Femur (tissue), 1 donor: Measurements from ENCODE around the gene TERT.
"Not testable (repeated sequence)": the region's sequence is repeated elsewhere in the genome, so short reads cannot be mapped to it uniquely, and the experiment has no call there.

ENCODE experiments used
- DNase-seq: peaks from one replicate; pipeline ENCODE4 v3.0.0-alpha.2; 2017

TERT gene

DNA sequence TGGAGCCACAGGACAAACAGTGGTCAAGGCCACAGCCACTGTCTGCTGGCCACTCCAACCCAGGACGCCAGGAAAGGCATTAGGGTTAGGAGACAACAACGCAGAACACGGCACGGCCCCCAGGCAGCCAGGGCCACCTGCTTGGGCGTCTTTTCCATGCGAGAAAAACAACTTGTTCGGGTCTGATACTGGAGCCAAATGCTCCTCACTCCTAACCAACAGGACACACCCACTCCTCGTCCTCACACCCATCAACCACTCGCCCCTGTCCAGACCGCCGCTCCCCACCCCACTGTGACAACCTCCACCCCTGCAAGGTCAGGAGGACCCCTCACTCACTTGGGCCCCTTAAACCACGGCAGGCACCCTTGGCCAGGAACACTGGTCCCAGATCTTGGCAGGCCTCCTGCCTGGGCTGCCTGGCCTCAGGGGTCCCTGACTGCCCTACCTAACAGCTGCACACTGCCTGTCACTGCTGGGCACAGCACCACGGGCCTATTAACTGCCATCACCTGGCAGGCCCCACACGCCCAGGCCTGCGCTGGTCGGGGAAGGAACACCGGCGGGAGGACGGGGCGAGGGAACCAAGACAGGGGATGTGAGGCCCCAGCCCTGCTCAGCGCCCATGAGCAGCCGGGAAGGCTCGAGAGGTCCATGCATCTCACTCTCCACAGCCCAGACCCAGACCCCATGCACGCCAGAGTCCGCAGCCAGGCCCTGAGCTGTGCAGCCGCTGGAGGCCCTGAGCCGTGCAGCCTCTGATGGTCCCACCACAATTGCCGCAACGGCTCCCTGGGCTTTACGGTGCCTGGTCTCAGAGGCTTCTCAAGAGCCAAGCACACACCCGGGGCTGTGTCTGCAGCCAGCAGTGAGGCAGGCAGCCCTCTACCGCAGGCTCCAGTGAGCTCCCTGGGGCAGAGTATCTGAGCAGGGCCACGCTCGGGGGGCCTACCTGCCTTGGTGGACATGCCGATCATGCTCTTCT is 36.3 kb upstream of the TERT start:
- DNase-seq, result no peak

DNA sequence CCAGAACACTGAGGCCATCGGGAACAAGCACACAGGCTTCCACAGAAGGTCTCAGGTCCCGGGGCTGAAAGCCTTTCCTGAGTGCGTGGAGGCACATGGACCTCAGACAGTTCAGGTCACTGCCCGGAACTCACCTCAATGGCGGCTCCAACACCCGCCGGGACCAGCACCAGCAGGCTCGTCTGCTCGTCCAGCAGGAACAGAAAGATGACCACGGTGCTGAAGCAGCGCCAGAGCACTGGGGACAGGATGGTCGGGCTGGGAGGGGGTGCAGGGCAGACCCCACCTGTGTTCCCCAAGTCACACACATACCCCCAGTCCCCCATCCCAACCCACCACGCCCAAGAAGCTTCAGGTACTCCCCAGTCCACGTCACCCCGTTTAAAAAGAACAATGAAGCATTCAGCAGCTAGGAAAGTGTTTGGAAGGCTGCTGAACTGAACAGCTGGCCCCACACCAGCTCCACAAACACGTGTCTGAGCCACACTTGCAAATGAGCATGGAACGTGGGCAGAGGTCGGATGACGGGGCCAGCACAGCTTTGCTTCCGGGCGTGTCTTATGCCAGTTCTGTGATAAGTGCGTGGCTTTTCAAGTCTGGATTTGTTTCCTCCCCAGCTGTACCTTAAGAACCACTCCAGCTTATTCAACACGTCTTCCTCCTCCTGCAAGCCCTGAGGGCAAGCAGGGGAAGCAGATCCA is 35.4 kb upstream of the TERT start:
- peak; percentile 57 for DNase-seq

- DNase-seq, result no peak
Observed at GRCh38 chr5:1329111-1329579, 34.3 kb upstream of the TERT start.

GRCh38 chr5:1328237-1329110 is 33.6 kb upstream of the TERT start:
- peak; percentile 1 for DNase-seq

- DNase-seq, result not testable (repeated sequence)
Observed at GRCh38 chr5:1326901-1327756, 32.3 kb upstream of the TERT start.

GRCh38 chr5:1326532-1326875 is 31.6 kb upstream of the TERT start:
- DNase-seq, result not testable (repeated sequence)

- no peak for DNase-seq
Observed at GRCh38 chr5:1325870-1326531, 31.1 kb upstream of the TERT start.

DNA sequence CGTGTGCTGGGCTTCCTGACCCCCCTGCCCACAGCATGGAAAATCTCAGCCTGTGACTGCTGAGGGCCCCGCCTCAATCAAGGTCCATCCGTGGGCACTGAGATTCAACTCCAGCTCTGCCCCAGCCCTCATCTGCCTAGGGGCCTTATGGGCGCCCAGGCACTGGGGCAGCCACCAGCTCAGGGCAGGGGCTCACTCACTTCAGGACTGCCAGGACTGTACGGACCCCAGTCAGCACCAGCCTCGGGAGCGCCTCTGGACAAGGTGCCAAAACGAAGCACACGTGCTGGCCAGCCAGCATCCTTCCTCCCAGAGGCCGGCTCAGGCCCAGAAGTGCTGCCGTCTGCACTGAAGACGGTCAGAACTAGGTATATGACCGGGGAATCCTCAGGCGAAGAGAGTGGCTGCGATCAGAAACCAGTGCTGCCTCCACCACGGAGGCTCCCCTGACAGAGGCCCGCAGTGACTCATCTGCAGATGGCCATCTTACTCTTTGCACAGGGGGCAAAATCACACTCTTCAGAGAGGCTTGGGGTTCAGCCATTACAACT is 30.4 kb upstream of the TERT start:
- no peak for DNase-seq

- no peak for DNase-seq
Observed at GRCh38 chr5:1324719-1325190, 29.9 kb upstream of the TERT start.

DNA sequence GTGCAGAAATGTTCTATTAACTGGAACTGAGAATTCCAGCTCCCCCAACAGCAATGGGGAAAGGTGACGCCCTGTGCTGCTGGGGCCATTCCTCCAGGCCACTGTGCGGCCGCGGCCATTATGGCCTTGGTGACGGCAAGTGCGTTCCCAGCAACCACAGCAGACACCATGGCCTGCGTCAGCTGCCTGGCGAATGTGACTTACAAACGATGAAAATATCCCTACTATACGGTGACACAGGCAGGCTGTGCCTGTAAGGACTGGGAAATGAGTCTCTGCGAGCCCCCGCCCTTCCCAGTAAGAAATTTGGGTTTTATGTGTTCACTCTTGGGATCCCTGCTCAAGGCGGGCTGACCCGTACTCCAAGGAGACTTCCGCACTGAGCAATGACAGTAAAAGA is 29.4 kb upstream of the TERT start:
- DNase-seq, result no peak

DNA sequence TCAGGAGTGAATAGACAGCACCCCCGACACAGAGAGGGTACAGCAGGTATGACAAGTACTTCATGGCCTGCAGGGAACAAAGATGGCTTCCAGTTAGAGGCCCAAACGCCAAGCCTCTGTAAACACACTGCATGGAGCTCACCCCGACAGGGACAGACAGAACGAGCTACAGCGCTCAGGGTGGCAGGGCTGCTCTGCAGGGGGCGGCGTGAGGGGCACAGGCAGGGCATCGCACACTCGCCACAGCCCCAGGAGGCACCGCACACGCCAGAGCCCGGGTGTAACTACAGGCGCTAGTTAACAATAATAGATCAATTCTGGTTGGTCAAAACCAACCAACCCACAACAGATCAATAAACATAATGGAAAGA is 28.9 kb upstream of the TERT start:
- no peak for DNase-seq

DNA sequence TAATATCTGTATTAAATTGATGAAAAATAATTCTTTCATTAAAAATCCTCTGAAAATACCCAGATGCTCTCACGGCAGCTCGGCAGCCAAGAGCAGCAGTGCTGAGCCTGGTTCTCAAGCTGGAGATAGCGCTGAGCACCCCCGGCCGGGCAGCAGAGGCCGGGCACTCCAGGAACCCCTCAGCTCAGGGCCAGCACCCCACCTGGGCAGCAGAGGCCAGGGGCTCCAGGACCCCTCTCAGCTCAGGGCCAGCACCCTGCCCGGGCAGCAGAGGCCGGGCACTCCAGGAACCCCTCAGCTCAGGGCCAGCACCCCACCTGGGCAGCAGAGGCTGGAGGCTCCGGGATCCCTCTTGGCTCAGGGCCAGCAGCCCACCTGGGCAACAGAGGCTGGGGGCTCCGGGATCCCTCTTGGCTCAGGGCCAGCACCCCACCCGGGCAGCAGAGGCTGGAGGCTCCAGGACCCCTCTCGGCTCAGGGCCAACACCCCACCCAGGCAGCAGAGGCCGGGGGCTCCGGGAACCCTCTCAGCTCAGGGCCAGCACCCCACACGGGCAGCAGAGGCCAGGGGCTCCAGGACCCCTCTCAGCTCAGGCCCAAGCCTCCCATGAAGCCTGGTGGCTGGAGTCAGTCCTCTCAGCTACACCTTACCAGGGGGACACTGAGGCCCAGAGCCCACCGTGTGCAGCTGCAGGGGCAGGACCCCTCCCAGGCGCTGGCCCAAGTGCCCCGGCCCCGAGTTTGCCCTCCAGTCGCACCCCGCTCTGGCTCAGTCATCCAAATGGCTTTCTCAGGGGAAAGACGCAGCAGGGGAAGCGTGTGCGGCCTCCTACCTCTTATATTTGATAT is 28.3 kb upstream of the TERT start:
- peak; percentile 17 for DNase-seq

DNA sequence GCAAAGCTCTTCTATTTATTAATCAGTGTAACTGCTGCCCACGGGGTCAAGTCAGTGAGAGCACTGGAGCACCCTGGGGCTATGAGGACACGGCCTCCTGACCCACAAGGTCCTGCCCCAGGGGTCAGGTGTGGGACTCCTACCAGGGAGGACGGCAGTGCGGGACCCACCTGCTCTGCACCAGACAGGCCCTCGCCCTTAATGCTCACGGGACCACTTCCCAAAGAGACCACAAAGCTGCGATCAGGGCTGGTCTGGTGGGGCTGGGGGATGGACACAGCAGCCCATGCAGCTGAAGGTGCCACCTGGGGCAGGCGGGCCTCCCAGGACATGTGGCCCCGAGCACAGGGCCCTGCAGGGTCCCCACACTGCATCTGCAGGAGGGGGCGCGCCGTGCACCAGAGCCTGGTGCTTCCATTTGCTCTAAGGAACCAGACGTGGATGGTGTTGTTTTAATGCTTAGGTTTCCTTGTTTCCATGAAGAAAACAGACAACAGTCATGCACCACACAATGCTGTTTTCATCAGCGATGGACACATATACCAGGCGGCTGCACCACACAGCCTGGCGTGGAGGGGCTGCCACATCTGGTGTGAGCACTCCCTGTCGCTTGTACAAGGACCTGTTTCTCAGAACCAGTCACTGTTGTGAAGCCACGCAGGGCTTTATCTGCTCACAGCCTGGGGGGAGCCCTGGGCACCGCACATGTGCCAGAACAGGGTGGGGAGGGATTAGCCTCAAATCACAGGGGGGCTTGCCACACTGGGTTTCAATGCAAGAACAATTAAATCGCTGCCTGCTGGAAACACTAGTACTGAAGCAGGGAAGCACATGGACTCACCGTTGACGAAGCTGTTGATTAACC is 27.4 kb upstream of the TERT start:
- peak; percentile 7 for DNase-seq

- DNase-seq, result peak; percentile 7
Observed at GRCh38 chr5:1321576-1321975, 26.7 kb upstream of the TERT start.

DNA sequence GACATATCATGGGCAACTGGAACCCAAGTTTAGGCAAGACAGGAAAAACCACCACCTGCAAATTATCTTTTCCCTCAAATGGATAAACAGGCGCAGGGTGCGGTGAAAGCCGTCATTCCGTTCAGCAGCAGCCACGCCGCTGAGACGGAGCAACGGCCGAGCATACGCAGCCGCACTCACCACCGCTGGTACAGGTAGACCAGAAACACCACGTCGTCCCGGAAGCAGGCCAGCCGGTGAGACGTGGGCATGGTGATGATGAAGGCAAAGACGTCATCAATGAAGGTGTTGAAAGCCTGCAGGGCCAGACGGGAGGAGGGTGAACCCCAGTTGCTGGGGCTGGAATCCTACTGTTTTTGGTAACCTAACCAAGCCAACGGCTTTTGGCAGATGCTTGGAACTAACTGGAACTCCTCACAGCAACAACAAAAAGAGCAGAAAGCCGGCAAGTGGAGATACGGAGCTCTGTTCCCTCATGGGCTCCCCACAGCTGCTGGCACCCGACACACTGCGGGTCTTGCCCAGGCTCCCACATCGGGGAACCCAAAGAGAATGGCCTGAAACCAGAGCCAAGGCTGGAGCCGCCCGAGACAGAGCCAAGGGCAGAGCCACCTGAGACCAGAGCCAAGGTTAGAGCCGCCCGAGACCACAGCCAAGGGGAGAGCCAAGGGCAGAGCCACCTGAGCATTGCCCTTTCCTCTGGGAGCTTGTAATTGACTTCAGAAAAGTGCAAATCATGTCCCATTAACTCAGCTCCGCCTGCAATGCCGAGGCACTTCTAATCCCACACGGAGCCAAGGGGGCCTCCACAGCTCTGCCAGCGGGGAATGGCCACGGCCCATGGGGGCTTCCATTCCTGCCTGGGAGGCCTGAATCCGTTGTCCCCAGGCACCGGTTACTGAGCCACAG is 25.8 kb upstream of the TERT start:
- peak; percentile 13 for DNase-seq

DNA sequence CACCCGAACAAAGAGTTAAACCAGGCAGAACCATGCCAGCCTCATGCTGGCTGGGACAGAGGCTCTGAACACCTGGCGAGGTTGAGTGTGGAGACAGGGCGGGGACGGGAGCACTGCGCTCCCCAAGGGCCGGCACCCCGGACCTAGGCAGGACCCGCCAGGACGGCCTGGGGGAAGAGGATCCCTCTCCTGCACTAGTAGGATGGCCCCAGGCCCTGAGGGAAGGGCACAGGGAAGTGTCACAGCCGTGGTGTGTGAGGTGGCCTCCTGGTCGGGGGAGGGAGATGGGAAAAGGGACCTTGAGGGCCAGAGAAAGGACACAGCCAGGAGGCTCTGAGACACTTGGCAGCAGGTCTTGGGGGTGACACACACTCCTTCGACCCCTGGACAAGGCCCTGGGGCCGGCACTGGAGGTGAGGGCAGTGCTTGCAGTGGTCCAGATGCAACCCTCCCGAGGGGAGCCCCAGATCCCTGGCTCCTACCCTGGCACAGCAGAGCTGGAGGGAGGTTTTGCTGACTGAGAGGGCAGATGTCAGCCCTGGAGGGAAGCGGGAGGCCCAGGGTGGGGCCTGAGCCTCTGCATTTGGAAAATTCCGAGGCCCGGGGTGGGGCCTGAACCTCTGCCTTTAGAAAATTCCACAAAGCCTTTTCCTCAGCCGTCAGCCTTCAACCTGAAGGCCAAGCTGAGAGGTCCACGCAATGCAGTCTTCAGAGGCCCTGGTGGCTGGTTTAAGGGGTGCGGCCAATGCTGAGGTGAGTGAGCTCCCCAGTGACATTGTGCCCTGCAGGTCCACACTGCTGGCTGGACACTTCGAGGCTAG is 24.8 kb upstream of the TERT start:
- DNase-seq, result peak; percentile 12

GRCh38 chr5:1318659-1319251 is 23.9 kb upstream of the TERT start:
- DNase-seq, result peak; percentile 13
